ENCODE results near the gene RYR2.

DNA sequence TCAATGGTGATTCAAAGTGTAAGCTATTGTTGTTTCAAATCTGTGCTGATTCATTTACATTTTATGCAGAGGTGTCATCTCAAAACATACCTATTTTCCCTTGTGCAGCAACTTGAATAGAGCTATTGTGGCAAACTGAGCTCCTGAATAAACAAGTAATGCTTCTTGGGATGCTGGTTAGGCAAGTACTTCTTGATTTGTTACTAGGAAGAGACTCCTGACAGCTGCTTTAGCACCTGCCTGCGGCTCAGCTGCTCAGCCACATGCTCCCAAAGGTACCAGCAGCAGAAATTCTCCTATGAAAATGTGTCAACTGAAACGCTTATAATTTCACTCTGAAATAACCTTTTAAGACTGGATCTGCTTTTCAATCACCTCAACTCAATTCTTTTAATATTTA lies 352.3 kb downstream of the RYR2 start:
- no peak for TF ChIP-seq POLR2AphosphoS5 (IDR thresholded peaks at IDR 0.05)
- TF ChIP-seq, protein P1, sequence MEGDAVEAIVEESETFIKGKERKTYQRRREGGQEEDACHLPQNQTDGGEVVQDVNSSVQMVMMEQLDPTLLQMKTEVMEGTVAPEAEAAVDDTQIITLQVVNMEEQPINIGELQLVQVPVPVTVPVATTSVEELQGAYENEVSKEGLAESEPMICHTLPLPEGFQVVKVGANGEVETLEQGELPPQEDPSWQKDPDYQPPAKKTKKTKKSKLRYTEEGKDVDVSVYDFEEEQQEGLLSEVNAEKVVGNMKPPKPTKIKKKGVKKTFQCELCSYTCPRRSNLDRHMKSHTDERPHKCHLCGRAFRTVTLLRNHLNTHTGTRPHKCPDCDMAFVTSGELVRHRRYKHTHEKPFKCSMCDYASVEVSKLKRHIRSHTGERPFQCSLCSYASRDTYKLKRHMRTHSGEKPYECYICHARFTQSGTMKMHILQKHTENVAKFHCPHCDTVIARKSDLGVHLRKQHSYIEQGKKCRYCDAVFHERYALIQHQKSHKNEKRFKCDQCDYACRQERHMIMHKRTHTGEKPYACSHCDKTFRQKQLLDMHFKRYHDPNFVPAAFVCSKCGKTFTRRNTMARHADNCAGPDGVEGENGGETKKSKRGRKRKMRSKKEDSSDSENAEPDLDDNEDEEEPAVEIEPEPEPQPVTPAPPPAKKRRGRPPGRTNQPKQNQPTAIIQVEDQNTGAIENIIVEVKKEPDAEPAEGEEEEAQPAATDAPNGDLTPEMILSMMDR (IDR thresholded peaks at IDR 0.05): no peak
- no peak for TF ChIP-seq POLR2A (IDR thresholded peaks at IDR 0.05)
